ENCODE measurements around the gene MINK1.

Gene MINK1

GRCh38 chr17:4833178-4833940, at the start of gene MINK1:
TSS of gene MINK1 (plus strand) at chr17:4833340. CDS start at chr17:4833584, 244 bp downstream.
- DNase-seq = peak; percentile 89

- DNase-seq = no peak
Measured at GRCh38 chr17:4785311-4786105, 47.6 kb upstream of the MINK1 start.

GRCh38 chr17:4786106-4786511, 47.0 kb upstream of the MINK1 start, which contains the start of gene VMO1:
TSS of gene VMO1 (minus strand) at chr17:4786364. CDS start at chr17:4786352, 12 bp downstream.
- DNase-seq = no peak

GRCh38 chr17:4786516-4786915, 46.6 kb upstream of the MINK1 start:
- no peak for DNase-seq

- DNase-seq = no peak
Measured at GRCh38 chr17:4788159-4788806, 44.9 kb upstream of the MINK1 start.

- DNase-seq = no peak
Measured at GRCh38 chr17:4788807-4789700, 44.1 kb upstream of the MINK1 start, which contains the start of gene GLTPD2. TSS of gene GLTPD2 (plus strand) at chr17:4788964. CDS start at chr17:4789012, 48 bp downstream.

- no peak for DNase-seq
Measured at GRCh38 chr17:4789701-4789950, 43.5 kb upstream of the MINK1 start.

- peak; percentile 78 for DNase-seq
Measured at GRCh38 chr17:4789951-4790704, 43.0 kb upstream of the MINK1 start.

- no peak for DNase-seq
Measured at GRCh38 chr17:4790705-4791088, 42.4 kb upstream of the MINK1 start.

- no peak for DNase-seq
Measured at GRCh38 chr17:4795168-4795567, 38.0 kb upstream of the MINK1 start.

- DNase-seq = no peak
Measured at GRCh38 chr17:4796552-4796920, 36.6 kb upstream of the MINK1 start.

- peak; percentile 79 for DNase-seq
Measured at GRCh38 chr17:4800462-4801196, 32.5 kb upstream of the MINK1 start.

- DNase-seq = no peak
Measured at GRCh38 chr17:4802228-4802627, 30.9 kb upstream of the MINK1 start, which contains the start of gene C17orf114. TSS of gene C17orf114 (minus strand) at chr17:4802328.

- DNase-seq = peak; percentile 56
Measured at GRCh38 chr17:4806456-4806776, 26.7 kb upstream of the MINK1 start.

- DNase-seq = peak; percentile 84
Measured at GRCh38 chr17:4806777-4807604, 26.1 kb upstream of the MINK1 start, which contains the start of gene PLD2. TSS of gene PLD2 (plus strand) at chr17:4807152. CDS start at chr17:4807773, 621 bp downstream.

- DNase-seq = no peak
Measured at GRCh38 chr17:4807605-4808377, 25.3 kb upstream of the MINK1 start.

- DNase-seq = no peak
Measured at GRCh38 chr17:4808378-4808767, 24.8 kb upstream of the MINK1 start.

- no peak for DNase-seq
Measured at GRCh38 chr17:4810696-4811290, 22.3 kb upstream of the MINK1 start.

GRCh38 chr17:4811471-4811870, 21.7 kb upstream of the MINK1 start:
- DNase-seq = no peak

Data from NCI-H2171 (cell line).